Motor neuron (in vitro differentiated cells): ENCODE data around the gene MYCL. TPM values are rescaled to one million over a fixed set of nuclear protein-coding genes. Genes with fewer than 3 reads are reported as not detected.

ENCODE experiments used
- ATAC-seq, 8 experiments: fragments of 200-7000 bp; cut with Tn5 transposase; replicated peaks in 6 of 8; 2 replicates each; pipeline ENCODE4 v1.8.0; 2021; ENCODE audit warnings: mild to moderate bottlenecking in 8 of 8, moderate library complexity in 8 of 8
- H3K27ac ChIP-seq, 2 donors: fragments of 250-450 bp; sonication (Bioruptor Pico); 2 replicates each; pipeline ENCODE4 v1.9.0; 2021; ENCODE audit warnings: antibody characterized with exemption in 2 of 2, mild to moderate bottlenecking in 2 of 2, moderate library complexity in 1 of 2
- H3K4me1 ChIP-seq, 2 donors: fragments of 250-450 bp; sonication (Bioruptor Pico); replicated peaks in 1 of 2; 2 replicates each; pipeline ENCODE4 v1.6.1; 2021; ENCODE audit warnings: antibody characterized with exemption in 2 of 2, mild to moderate bottlenecking in 2 of 2, moderate library complexity in 1 of 2
- H3K4me3 ChIP-seq, 5 donors: fragments of 250-450 bp; sonication (Bioruptor Pico); 2 replicates each; pipeline ENCODE4 v1.9.0; 2021; ENCODE audit warnings: antibody characterized with exemption in 5 of 5, mild to moderate bottlenecking in 5 of 5, moderate library complexity in 4 of 5
- WGBS, 10 experiments: fragments of 450-650 bp; shearing (Covaris generic); methylation state at CpG; one replicate each; pipeline ENCODE4 v1.0.0; 2022; 5-methylcytosine and 5-hydroxymethylcytosine counted together
- in situ Hi-C, 9 experiments: fragments of 400-800 bp; cut with MboI; loops; one replicate each; pipeline ENCODE4 v1.15.0; 2021; ENCODE audit warnings: low sequenced_read_pairs in 9 of 9, low pct_unique_long_range_greater_than_20kb in 2 of 9; ENCODE audit not compliant: unreplicated experiment in 9 of 9
- total RNA-seq, 8 experiments: library from RNA; unstranded; fragments of 300-600 nt; gene quantifications; 2 replicates each; pipeline versions ENCODE4 v1.2.3 to v1.2.4, GENCODE V29; 2022

The MYCL gene
- total RNA-seq, 8 experiments from 2014 or later: 0.18 to 85.1 (median 33.6) TPM

DNA sequence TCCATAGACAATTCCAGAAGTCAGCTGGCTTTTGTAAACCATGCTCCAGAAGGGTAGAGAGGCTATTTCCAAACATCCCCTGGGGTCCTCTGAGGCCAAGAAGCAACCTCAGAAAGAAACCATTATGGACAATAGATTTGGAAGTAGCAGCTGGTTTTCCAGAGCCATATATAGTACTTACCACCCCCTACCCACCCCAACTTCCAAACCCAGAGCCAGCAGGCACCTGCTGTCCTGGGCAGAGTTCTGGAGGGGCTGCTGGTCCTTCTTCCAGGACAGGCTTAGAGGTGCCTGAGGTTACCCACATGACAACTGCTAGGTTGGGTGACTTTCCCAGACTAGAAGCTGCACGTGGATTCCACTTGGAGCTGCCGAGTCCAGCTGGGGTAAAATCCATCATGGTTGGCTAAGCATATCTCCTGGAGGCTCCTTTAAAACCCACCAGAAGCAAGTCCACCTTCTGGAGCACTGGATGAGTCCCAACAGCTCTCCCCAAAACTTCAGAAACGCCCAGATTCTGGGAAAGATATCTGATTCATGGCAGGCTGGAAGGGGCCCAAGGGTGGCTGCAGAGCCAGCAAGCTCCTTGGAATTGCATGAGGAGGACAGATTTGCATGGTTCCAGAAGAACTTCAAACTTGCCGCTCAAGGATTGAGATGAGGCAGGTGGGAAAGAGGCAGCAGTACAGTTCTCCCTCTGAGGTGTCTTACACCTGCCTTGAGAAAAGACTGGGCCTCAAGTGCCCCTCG, 5.8 kb downstream of the MYCL start:
- Histone ChIP-seq H3K27ac (no peak overlapping the region), H3K4me3 (no peak overlapping the region), H3K4me1 (peaks cover 57 to 59% of the 10 kb centered on the region in 2 donors)
- ATAC-seq: no peak
- WGBS, 10 experiments: 8 to 100% (median 83%) methylated on average over 1 to 5 of the region's 5 CpGs; no CpG with 5 or more reads in 2 of the 10 experiments
- in situ Hi-C loops: loop anchor here in 1 of 9 experiments (10.0 kb wide), 1 partner anchor 71 kb away; no protein-coding TSS in a partner anchor

DNA sequence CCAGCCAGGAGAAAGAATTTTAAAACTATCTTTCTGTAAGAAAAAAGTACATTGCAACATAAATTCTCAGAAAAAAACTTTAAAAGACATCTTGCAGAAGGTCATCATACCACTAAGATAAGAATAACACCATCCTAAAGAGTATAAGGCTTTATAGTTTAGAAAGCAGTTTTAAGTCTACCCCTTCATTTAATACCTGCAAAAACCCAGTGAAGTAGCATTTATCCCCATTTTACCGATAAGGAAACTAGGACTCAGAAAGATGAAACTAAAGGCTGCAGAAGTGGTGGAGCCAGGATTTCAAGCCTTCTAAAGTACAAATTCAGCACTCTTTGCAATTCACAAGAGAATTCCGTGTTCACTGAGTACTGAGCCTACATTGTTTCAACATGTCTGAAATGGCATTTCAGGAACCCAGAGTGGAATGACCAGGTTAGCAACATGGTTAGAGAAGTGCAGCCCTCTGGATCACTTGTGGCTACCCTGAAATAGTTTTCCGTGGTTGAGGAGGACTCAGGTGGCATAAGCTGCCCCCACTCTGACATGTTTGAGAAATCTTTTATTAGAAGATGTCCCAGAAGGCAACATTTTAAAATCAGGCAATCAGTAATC, 6.7 kb downstream of the MYCL start:
- ATAC-seq: no peak
- Histone ChIP-seq H3K27ac (no peak overlapping the region), H3K4me3 (no peak overlapping the region), H3K4me1 (peaks cover 57 to 59% of the 10 kb centered on the region in 2 donors)
- in situ Hi-C loops: loop anchor here in 1 of 9 experiments (10.0 kb wide), 1 partner anchor 70 kb away; no protein-coding TSS in a partner anchor
- 33 to 91% (median 80%) methylated on average over 1 to 3 of the region's 3 CpGs; no CpG with 5 or more reads in 1 of the 10 experiments for WGBS, 10 experiments

DNA sequence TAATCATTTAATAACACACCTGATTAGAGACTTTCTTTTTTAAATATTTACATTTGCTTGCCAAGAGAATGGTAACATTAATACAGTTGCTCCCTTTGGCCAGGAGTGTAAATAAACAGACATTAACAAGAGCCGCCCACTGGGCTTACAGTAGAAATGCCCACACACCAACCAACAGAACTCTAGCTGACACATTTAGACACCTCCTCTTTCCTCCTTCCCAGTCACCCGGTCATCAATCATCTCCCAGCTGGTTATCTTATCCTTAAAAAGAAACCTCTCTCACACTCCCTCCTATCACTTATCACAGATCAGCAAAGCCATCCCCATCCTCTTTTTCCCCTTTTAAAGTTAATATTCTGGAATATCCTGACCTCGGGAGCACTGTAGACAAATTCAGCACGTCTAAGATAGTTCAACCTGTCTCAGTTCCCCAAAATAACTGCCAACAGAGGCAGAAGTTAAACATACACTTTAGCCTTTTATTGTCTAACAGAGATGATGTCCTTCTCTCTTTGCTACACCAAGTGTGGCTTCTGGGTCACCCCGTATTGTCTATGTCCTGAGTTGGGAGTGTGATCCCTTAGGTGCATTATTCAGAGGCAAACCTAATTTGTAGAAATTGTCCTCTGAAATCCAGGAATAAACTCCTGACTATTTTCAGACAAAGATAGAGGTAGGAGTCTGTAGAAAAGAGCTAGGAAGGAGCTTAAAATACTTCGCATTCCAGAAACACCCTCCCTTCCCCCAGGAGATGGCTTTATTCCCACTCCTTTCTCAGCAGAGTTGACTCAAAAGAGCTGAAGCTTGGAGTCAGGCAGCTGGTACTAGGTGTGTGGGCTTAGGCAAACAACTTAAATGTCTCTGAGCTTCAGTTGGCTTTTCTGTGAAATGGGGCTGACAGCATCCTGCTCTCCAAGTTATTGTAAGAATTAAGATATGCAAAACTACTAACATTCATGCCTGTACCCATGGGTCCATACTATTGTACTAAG, 8.8 kb downstream of the MYCL start:
- H3K4me3 ChIP-seq: no peak overlapping the region
- in situ Hi-C loops: loop anchor here in 1 of 9 experiments (10.0 kb wide), 1 partner anchor 68 kb away; no protein-coding TSS in a partner anchor
- peaks cover 54 to 58% of the 10 kb centered on the region in 2 donors for H3K4me1 ChIP-seq
- WGBS, 10 experiments: 0 to 50% (median 38%) methylated on average over 1 to 6 of the region's 6 CpGs; no CpG with 5 or more reads in 1 of the 10 experiments
- peak; percentile 13 to 86 (median 43) for ATAC-seq
- H3K27ac ChIP-seq: no peak overlapping the region

DNA sequence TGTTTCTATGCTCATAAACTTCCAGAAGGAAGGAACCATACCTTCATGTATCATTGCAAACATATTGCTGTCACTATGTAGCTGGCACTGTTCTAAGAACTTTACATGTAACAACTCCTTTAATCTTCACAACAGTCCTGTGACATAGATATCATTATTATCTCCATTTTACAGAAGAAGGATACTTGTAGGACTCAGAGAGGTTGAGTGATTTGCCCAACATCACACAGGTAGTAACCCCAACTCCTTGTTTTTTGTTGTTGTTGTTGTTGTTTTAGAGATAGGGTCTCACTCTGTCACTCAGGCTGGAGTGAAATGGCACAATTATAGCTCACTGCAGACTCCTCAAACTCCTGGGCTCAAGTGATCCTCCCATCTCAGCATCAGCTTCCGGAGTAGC, 10.8 kb downstream of the MYCL start:
- peaks cover 52 to 58% of the 10 kb centered on the region in 2 donors for H3K4me1 ChIP-seq
- no peak overlapping the region for H3K4me3 ChIP-seq
- in situ Hi-C loops: loop anchor here in 1 of 9 experiments (10.0 kb wide), 1 partner anchor 66 kb away; no protein-coding TSS in a partner anchor
- WGBS, 10 experiments: 83 to 100% (median 100%) methylated on average over 1 of the region's 1 CpG; no CpG with 5 or more reads in 6 of the 10 experiments
- no peak for ATAC-seq
- no peak overlapping the region for H3K27ac ChIP-seq

DNA sequence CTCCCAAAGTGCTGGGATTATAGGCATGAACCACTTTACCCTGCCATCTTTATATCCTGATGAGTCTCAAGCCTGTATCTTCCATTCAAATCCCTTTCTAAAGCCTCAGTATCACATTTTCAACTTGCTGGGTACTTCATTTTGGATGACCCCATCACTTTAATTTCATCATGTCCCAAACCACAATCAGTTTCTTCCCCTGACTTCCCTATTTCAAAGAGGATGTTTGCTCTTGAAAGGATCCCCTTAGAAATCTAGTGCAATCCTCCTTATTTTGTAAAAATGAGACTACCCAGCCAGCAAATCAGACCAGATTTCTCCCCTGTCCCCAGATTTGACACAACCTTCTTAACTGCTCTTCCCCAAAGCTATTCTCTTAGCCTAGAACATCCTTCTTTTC, 11.4 kb downstream of the MYCL start:
- Histone ChIP-seq H3K4me1 (peaks cover 50 to 54% of the 10 kb centered on the region in 2 donors), H3K27ac (no peak overlapping the region), H3K4me3 (no peak overlapping the region)
- ATAC-seq: no peak
- in situ Hi-C loops: loop anchor here in 1 of 9 experiments (10.0 kb wide), 1 partner anchor 65 kb away; no protein-coding TSS in a partner anchor

DNA sequence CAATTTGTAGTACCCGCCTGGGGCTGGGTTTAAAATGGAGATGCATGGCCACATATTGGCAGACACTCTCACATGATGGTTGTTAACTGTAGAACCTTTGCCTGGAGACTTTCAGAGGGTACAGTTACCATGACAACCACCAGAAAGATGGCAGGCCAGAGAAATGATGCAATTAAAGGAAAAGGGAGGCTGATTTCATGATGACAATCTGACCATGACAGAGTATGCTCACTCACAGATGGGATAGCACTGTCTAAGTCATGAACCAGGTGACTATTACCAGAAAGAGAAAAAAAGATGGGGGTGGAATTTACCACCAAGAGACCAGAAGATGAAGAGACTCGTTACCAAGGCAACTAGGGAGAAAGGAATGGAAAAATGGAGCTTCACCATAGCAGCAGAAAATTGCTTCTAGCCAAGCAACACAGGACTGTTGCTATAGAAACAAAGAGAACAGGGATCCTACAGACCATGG, 14.9 kb downstream of the MYCL start:
- WGBS, 10 experiments: 0 to 50% (median 33%) methylated on average over 1 to 2 of the region's 2 CpGs; no CpG with 5 or more reads in 2 of the 10 experiments
- peaks cover 33 to 35% of the 10 kb centered on the region in 2 donors for H3K4me1 ChIP-seq
- in situ Hi-C loops: no loop called here
- no peak overlapping the region for H3K4me3 ChIP-seq
- ATAC-seq: peak in 5 of 8 experiments; percentile 85 to 89 (median 87)
- peak overlapping the region; percentile 86 to 95 for H3K27ac ChIP-seq

DNA sequence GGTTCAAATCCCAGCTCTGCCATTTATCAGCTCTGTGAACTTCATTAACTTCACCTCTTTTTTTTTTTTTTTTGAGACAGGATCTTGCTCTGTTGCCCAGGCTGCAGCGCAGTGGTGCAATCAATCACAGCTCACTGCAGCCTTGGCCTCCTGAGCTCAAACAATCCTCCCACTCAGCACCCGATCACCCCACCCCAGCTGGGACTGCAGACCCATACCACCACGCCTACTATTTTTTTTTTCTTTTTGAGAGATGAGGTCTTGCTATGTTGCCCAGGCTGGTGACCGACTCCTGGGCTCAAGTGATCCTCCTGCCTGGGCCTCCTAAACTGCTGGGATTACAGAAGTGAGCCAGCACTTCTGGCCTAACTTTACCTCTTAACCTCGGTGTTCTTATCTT, 16.2 kb downstream of the MYCL start:
- WGBS, 10 experiments: 20 to 100% (median 98%) methylated on average over 1 to 5 of the region's 5 CpGs; no CpG with 5 or more reads in 1 of the 10 experiments
- in situ Hi-C loops: no loop called here
- Histone ChIP-seq H3K4me1 (peaks cover 43% of the 10 kb centered on the region in 2 donors), H3K4me3 (no peak overlapping the region), H3K27ac (peak overlapping the region; percentile 86 to 95)
- no peak for ATAC-seq

DNA sequence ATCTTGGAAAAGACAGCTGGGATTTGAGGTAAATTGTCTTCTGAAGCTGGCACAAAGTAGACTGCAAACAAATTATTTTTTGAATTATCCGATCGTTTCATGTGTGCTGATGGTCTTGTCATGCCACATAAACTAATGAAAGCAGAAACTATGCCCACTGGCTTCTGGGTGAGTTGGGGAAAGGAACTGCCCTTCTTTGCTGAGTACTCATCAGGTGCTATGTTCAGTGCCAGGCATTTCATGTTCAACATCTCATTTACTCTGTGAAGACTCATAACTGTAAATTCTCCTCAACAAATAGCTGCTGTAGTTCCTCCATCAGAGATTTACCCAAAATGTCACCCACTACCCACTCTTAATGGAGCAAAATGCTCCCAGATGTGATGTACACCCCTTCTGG, 19.6 kb downstream of the MYCL start:
- ATAC-seq: no peak
- H3K27ac ChIP-seq: peak overlapping the region; percentile 7 to 79
- peak overlapping the region; percentile 55 to 95 (median 68) for H3K4me3 ChIP-seq
- H3K4me1 ChIP-seq: peaks cover 54 to 59% of the 10 kb centered on the region in 2 donors
- 40 to 90% (median 66%) methylated on average over 1 to 2 of the region's 2 CpGs; no CpG with 5 or more reads in 2 of the 10 experiments for WGBS, 10 experiments
- in situ Hi-C loops: no loop called here

DNA sequence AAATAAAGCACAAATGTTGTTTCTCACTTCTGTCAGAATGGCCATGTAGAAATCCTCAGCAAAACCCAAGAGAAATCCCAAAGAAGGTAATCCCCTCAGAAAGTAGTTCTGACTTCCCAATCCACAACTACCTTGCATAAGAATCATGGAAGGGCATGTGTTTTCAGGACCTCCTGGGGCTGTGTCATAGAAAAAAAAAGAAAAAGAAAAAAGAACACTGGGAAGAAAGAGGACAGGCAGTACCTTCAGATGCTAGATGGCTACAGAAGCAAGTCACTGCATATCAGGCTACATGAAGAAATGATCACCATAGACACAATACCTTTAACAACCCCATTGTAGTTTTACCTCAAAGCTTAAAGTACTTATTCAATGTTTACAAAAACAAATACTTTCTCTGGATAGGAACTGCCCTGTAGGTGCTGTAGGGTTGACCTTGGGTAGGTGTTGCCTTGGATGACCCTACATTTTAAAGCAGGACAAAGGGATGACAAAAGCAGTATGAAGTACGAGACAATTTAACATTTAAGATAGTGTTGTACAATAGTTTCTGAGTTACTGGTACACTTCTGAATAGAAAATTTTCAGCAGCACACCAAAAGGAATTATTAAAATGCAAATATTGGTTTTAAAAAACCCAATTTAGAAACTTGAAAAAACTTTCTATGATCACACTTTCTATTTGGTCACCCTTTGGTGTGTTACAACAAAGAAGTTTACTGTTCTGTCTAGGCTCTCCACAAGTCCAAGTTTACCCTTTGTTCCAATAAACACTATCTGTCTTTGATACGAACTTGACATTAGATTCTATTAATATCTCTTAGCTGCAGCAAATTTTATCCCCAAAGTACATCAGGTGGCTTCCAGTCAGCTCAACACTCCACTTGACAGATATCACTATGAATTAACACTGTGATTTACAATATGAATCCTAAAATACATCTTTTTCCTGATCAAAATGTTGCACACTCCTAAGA, 23.4 kb downstream of the MYCL start:
- Histone ChIP-seq H3K4me1 (peaks cover 40 to 43% of the 10 kb centered on the region in 2 donors), H3K4me3 (no peak overlapping the region), H3K27ac (no peak overlapping the region)
- WGBS, 10 experiments: 71 to 100% (median 80%) methylated on average over 1 to 2 of the region's 2 CpGs
- in situ Hi-C loops: no loop called here
- ATAC-seq: no peak

DNA sequence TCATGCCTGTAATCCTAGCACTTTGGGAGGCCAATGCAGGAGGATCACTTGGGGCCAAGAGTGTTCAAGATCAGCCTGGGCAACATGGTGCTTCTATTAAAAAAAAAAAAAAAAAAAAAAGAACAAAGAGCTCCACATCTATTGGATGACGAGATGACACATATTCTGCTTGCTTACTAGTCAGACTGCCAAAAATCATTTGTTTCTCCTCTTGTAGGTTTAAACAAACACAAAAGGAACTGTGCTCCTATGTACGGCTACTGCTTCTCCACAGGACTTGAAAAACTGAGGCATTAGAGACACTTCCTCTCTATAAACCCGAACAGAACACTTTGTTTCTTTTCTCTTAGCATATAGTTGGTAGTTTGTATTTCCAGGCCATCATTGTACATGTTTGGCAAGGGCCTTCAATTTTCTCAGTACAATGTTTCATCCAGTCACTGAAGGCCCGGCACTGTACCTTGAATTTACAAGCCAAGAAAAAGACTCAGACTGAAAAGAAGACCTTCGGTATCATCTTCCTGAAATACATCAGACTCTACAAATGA, 24.4 kb downstream of the MYCL start:
- in situ Hi-C loops: no loop called here
- WGBS, 10 experiments: 85 to 100% (median 90%) methylated on average over 1 to 5 of the region's 5 CpGs; no CpG with 5 or more reads in 1 of the 10 experiments
- H3K4me1 ChIP-seq: peaks cover 39 to 43% of the 10 kb centered on the region in 2 donors
- H3K27ac ChIP-seq: no peak overlapping the region
- ATAC-seq: no peak
- no peak overlapping the region for H3K4me3 ChIP-seq

DNA sequence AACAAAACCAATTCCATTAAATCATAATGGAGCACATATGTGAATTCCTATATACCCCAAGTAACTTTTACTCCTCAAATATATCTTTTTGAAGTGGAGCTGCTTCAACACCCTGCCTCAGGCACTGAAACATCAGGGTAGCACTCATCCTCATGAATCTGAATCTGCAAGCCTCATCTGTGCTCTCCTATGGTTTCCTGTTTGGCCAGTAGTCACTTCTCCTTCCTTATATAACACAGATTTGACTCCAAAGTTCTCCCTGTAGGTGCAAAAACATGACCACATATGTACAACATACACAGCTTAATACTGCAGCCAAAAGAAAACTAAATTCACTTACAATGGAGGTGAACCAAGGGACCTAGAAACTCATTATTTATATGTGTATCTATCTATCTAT, 25.6 kb downstream of the MYCL start:
- no peak for ATAC-seq
- H3K4me1 ChIP-seq: peaks cover 30 to 33% of the 10 kb centered on the region in 2 donors

More for the DNA sequence above, 25.6 kb downstream of the MYCL start:
- Histone ChIP-seq H3K27ac (no peak overlapping the region), H3K4me3 (no peak overlapping the region)
- in situ Hi-C loops: no loop called here
